Neural cell (in vitro differentiated cells): ENCODE data around the gene ANKFN1. TPM values are rescaled to one million over a fixed set of nuclear protein-coding genes. Genes with fewer than 3 reads are reported as not detected.

Source experiments
- H2AFZ ChIP-seq: fragments of 200-600, 300-800 bp; sonication (generic), shearing (Covaris generic); 2 replicates; pipeline ENCODE4 v1.6.0; 2014; ENCODE audit warnings: low read depth, mild to moderate bottlenecking, antibody characterized with exemption, low read length, moderate library complexity
- H3F3A ChIP-seq: fragments of 200-600 bp; shearing (Covaris generic); 2 replicates; pipeline ENCODE4 v1.6.1; 2016; ENCODE audit warnings: mild to moderate bottlenecking, moderate library complexity, mixed read lengths, antibody characterized with exemption, low read length; ENCODE audit not compliant: insufficient read depth, poor library complexity, severe bottlenecking
- H3K27ac ChIP-seq: fragments of 200-600, 300-800 bp; sonication (generic), shearing (Covaris generic); 2 replicates; pipeline ENCODE4 v1.5.1; 2014; ENCODE audit warnings: mild to moderate bottlenecking, low read length, moderate library complexity
- H3K27me3 ChIP-seq: fragments of 300-800, 200-600 bp; sonication (generic), shearing (Covaris generic); 2 replicates; pipeline ENCODE4 v1.6.0; 2014; ENCODE audit warnings: mild to moderate bottlenecking, low read depth, low read length, moderate library complexity; ENCODE audit not compliant: insufficient read depth
- H3K36me3 ChIP-seq: fragments of 300-800, 200-600 bp; sonication (generic), shearing (Covaris generic); 2 replicates; pipeline ENCODE4 v1.5.1; 2014; ENCODE audit warnings: mild to moderate bottlenecking, antibody characterized with exemption, low read length, moderate library complexity; ENCODE audit not compliant: insufficient read depth
- H3K4me2 ChIP-seq: fragments of 300-800, 200-600 bp; sonication (generic), shearing (Covaris generic); 2 replicates; pipeline ENCODE4 v1.6.0; 2014; ENCODE audit warnings: mild to moderate bottlenecking, low read length
- H3K4me3 ChIP-seq: fragments of 300-800, 200-600 bp; sonication (generic), shearing (Covaris generic); 2 replicates; pipeline ENCODE4 v1.5.1; 2014; ENCODE audit warnings: mild to moderate bottlenecking, low read length, moderate library complexity
- H3K79me2 ChIP-seq: fragments of 200-600 bp; shearing (Covaris generic); replicated peaks from 2 replicates; pipeline ENCODE4 v1.6.0; 2014; ENCODE audit warnings: mild to moderate bottlenecking, low read length, moderate library complexity; ENCODE audit not compliant: insufficient read depth
- H3K9ac ChIP-seq: fragments of 300-800, 200-600 bp; sonication (generic), shearing (Covaris generic); 2 replicates; pipeline ENCODE4 v1.6.1; 2016; ENCODE audit warnings: mild to moderate bottlenecking, low read length, mixed read lengths
- H3K9me2 ChIP-seq: fragments of 200-600 bp; shearing (Covaris generic); 2 replicates; pipeline ENCODE4 v1.6.1; 2016; ENCODE audit warnings: mild to moderate bottlenecking, low read length, mixed read lengths; ENCODE audit not compliant: insufficient read depth
- H3K9me3 ChIP-seq: fragments of 200-600, 300-800 bp; sonication (generic), shearing (Covaris generic); 2 replicates; pipeline ENCODE4 v1.6.1; 2016; ENCODE audit warnings: mild to moderate bottlenecking, mixed run types, low read length, moderate library complexity, mixed read lengths
- H4K20me1 ChIP-seq: fragments of 200-600 bp; shearing (Covaris generic); 2 replicates; pipeline ENCODE4 v1.6.1; 2016; ENCODE audit warnings: mild to moderate bottlenecking, mixed run types; ENCODE audit not compliant: insufficient read depth
- CTCF ChIP-seq: fragments of 450-650 bp; IDR thresholded peaks from 2 replicates; pipeline ENCODE4 v1.5.1; 2014; ENCODE audit warnings: antibody characterized with exemption, mild to moderate bottlenecking, moderate library complexity; ENCODE audit not compliant: poor library complexity, severe bottlenecking
- EZH2 ChIP-seq: fragments of 200-600, 300-800 bp; shearing (Covaris generic), sonication (generic); IDR thresholded peaks from 2 replicates; pipeline ENCODE4 v1.6.1; 2014; ENCODE audit warnings: antibody characterized with exemption, low read length, borderline replicate concordance, mild to moderate bottlenecking; ENCODE audit not compliant: insufficient read depth, poor library complexity, severe bottlenecking
- MXI1 ChIP-seq: fragments of 450-650 bp; conservative IDR thresholded peaks from 2 replicates; pipeline ENCODE4 v1.6.1; 2014; ENCODE audit warnings: antibody characterized with exemption, mild to moderate bottlenecking; ENCODE audit not compliant: poor library complexity, severe bottlenecking
- POLR2AphosphoS5 ChIP-seq: IDR thresholded peaks from 2 replicates; pipeline ENCODE4 v1.6.1; 2012
- RAD21 ChIP-seq: fragments of 450-650 bp; conservative IDR thresholded peaks from 2 replicates; pipeline ENCODE4 v1.6.1; 2014; ENCODE audit warnings: antibody characterized with exemption, mild to moderate bottlenecking, moderate library complexity
- REST ChIP-seq: IDR thresholded peaks from 2 replicates; pipeline ENCODE4 v1.6.1; 2012; ENCODE audit warnings: borderline replicate concordance
- SMC3 ChIP-seq: fragments of 450-650 bp; conservative IDR thresholded peaks from 2 replicates; pipeline ENCODE4 v1.6.1; 2014; ENCODE audit warnings: antibody characterized with exemption, mild to moderate bottlenecking, moderate library complexity; ENCODE audit not compliant: poor library complexity
- TAF1 ChIP-seq: IDR thresholded peaks from 2 replicates; pipeline ENCODE4 v1.6.1; 2012; ENCODE audit warnings: low read depth
- polyA plus RNA-seq: library from polyadenylated mRNA; depleted of rRNA; stranded (reverse); fragments of >200 nt; gene quantifications from 2 replicates; pipeline ENCODE4 v1.2.3, GENCODE V29; 2014

Gene ANKFN1
- polyA plus RNA-seq, 1 donor from 2014 or later = 0.14 TPM

GRCh38 chr17:56465886-56466285, 312.6 kb downstream of the ANKFN1 start (continued):
- TF ChIP-seq SMC3 (no peak), RAD21 (no peak), TAF1 (no peak)

- no peaks in the 10 kb centered on the region for H3K9me2 ChIP-seq
- H3K36me3 ChIP-seq = no peaks in the 10 kb centered on the region
- H3K79me2 ChIP-seq = no peaks in the 10 kb centered on the region
- TF ChIP-seq POLR2AphosphoS5 = no peak
- no peak for TF ChIP-seq RAD21
- TF ChIP-seq EZH2 = no peak
- TF ChIP-seq SMC3 = no peak
- TF ChIP-seq CTCF = no peak
- no peak for TF ChIP-seq REST
- H3K27me3 ChIP-seq = no peaks in the 10 kb centered on the region
- no peaks in the 10 kb centered on the region for H4K20me1 ChIP-seq
- H3K27ac ChIP-seq = no peak overlapping the region
- H3F3A ChIP-seq = no peaks in the 10 kb centered on the region
- no peak overlapping the region for H3K4me3 ChIP-seq
- peaks cover 3% of the 10 kb centered on the region for H3K9me3 ChIP-seq
- H3K4me2 ChIP-seq = no peak overlapping the region
- no peak overlapping the region for H2AFZ ChIP-seq
- H3K9ac ChIP-seq = no peak overlapping the region
These were observed 315.6 kb downstream of the ANKFN1 start for GRCh38 chr17:56468840-56469239.

GRCh38 chr17:56471696-56472095, 318.4 kb downstream of the ANKFN1 start:
- H3K4me3 ChIP-seq = no peak overlapping the region
- H3K9me2 ChIP-seq = no peaks in the 10 kb centered on the region
- no peaks in the 10 kb centered on the region for H3K36me3 ChIP-seq
- no peak overlapping the region for H3K27ac ChIP-seq
- no peaks in the 10 kb centered on the region for H3F3A ChIP-seq
- H3K9me3 ChIP-seq = peaks cover 3% of the 10 kb centered on the region
- no peaks in the 10 kb centered on the region for H3K79me2 ChIP-seq
- H3K4me2 ChIP-seq = no peak overlapping the region
- no peaks in the 10 kb centered on the region for H3K27me3 ChIP-seq
- H2AFZ ChIP-seq = no peak overlapping the region
- H3K9ac ChIP-seq = no peak overlapping the region
- TF ChIP-seq POLR2AphosphoS5 = no peak
- TF ChIP-seq CTCF = no peak
- no peak for TF ChIP-seq MXI1
- TF ChIP-seq EZH2 = no peak
- TF ChIP-seq TAF1 = no peak
- TF ChIP-seq REST = no peak
- no peaks in the 10 kb centered on the region for H4K20me1 ChIP-seq
